SH-SY5Y (cell line): Measurements from ENCODE around the gene AGRN.

Source experiments
- GATA2 ChIP-seq: IDR thresholded peaks from 2 replicates; pipeline ENCODE4 v1.6.1; 2011; ENCODE audit warnings: mild to moderate bottlenecking, low read depth, low read length
- GATA3 ChIP-seq: IDR thresholded peaks from 2 replicates; pipeline ENCODE4 v1.6.1; 2011; ENCODE audit warnings: low read depth, mild to moderate bottlenecking, low read length, moderate library complexity

GRCh38 chr1:1066403-1067283 is 46.7 kb downstream of the AGRN start:
- TF ChIP-seq GATA2, result no peak
- no peak for TF ChIP-seq GATA3
